CD4-positive, alpha-beta T cell treated with Interleukin-10 for 1 hour (primary cell): ENCODE results near the gene PNLDC1.
A peak's percentile ranks its signal among the peaks of the same experiment; 100 is the strongest.

Experiments
- DNase-seq: peaks from one replicate; pipeline ENCODE4 v3.0.0-alpha.2; 2020

Gene PNLDC1, protein sequence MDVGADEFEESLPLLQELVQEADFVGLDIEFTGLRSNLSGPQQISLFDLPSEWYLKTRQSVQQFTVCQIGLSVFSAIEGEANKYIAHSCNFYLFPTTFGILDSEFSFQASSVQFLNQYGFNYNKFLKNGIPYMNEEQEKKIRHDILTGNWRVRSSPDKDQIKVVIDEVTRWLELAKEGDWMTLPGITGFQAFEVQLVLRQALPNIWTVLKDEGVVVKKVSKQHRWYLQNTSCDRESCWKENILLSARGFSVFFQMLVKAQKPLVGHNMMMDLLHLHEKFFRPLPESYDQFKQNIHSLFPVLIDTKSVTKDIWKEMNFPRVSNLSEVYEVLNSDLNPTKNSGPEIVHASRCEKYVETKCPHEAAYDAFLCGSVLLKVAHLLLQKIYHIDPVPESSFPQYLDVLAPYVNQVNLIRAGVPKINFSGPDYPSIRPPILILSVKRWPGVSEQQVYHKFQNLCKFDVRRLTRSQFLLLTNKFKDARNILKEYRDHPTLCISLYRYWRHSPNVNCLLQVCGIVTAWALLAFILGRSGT

DNA sequence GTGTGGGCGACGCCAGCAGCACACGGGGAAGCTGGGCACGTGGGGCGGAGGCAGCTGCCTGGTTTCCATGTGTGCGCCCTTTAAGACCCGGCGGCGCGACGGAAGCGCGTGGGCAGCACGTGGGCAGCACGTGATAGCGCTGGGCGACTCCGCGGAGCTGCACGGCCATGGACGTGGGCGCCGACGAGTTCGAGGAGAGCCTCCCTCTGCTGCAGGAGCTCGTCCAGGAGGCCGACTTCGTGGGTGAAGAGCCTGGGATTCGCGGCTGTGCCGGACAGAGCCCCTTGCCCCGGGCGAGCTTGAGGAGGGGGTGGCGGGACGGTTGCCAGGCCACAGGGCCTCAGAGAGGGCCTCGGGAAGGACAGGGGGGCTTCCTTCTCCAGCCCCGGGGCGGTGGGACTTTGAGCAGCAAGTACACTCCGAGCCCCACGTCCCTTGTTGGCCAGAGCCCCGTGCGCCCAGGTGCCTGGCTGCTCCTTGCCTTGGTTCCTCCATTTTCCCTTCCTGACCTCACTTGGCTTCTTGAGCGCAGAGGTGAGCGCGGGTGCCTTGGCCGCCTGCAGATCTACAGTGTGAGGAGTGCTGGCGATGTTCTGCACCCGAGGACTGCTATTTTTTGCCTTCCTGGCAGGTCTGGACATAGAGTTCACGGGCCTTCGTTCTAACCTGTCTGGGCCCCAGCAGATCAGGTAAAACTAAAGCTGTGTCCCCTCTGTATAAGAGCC, at the start of gene PNLDC1:
PNLDC1 (plus strand) TSS at position 136 of the 725 bp plus-strand sequence; CDS start at position 168, 32 bp downstream.
- no peak for DNase-seq

DNA sequence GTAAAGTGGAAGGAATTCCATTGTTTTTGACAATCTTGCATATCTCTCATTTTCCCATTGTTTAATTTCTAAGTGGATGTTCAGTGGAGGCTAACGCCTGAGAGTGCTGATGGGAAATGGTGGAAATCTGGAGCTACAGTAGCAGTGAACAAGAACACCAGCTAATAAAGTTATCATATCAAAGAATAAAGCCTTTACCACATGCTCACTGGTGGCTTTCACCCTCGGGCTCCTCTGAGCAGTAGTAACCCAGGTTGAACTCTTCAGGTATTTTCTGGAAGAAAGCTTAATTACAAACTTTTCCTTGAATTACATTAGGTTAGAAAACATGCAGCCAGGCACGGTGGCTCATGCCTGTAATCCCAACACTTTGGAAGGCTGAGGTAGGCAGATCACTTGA, 48.6 kb upstream of the PNLDC1 start:
- DNase-seq = no peak

DNA sequence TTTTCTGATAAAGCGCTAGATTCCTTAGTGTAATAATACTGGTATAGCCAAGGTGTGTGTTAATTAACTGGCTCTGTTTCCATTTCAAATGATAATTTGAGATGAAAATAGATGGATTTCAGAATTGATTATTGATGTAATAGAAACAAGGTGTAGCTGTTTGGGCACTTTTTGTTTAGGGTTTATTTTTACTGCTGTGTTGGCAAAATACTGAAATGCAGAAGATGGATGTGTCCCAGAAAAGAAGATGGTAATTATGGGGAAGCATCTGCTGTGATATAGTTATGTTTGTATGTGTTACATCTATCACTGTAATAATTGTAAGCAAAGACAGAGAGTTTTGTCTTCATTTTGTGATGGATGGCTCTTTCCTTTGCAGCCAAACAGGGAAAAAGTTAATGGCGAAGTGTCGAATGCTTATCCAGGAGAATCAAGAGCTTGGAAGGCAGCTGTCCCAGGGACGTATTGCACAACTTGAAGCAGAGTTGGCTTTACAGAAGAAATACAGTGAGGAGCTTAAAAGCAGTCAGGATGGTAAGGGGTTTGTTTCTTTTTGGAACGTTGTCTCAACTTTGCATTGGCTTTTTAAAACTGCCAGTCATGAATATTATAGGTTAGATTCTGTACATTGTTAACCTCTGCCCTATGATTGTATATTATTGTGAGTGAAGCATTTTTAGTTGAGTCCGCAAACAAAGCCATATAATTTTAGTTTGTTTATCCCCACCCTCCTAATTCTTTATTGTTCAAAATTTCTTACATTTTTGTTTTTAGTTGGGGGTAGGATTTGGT, 46.8 kb upstream of the PNLDC1 start:
- DNase-seq = no peak

GRCh38 chr6:159754401-159754800, 45.7 kb upstream of the PNLDC1 start:
- DNase-seq = no peak

- no peak for DNase-seq
Measured at GRCh38 chr6:159754959-159755914, 44.8 kb upstream of the PNLDC1 start.

DNA sequence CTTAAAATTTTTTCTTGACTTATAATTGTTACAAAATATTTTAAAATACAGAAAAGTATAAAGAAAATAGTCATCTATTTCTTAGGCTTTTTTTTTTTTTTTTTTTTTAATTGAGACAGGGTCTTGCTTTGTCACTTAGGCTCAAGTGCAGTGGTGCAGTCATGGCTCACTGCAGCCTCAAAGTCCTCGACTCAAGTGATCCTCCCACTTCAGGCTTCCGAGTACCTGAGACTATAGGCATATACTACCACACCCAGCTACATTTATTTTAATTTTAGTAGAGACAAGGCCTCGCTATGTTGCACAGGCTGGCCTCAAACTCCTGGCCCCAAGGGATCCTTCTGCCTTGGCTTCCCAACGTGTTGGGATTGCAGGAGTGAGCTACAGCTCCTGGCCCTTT, 43.6 kb upstream of the PNLDC1 start:
- DNase-seq = no peak

- DNase-seq = no peak
Measured at GRCh38 chr6:159758031-159759001, 41.8 kb upstream of the PNLDC1 start.

- no peak for DNase-seq
Measured at GRCh38 chr6:159759645-159760044, 40.4 kb upstream of the PNLDC1 start.

DNA sequence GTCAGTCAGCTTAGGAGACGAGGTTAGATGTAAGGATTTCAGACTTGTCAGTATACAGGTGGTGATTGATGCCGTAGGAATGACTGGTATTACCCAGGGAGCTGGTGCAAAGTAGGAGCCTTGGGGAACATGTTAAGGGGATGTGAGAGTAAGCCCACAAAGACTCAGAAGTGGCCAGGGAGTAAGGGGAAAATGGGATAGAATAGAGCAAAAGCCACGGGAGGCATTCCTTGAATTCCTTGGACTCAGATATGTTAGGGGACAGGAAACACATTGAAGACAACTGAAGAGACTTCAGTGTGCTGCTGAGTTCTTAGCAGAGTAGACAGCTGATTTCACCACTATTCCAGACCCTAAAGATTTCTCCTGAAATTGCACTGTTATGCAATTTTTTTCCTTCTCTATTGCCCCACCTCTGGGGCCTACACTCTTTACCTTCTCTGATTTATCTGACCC, 39.4 kb upstream of the PNLDC1 start:
- DNase-seq = no peak

GRCh38 chr6:159761129-159761872, 38.8 kb upstream of the PNLDC1 start:
- DNase-seq = no peak

GRCh38 chr6:159761873-159762680, 38.0 kb upstream of the PNLDC1 start, which contains the start of gene ACAT2:
Gene ACAT2 (plus strand): TSS chr6:159762045. CDS start chr6:159762088, 43 bp downstream.
- DNase-seq = peak; percentile 94

DNA sequence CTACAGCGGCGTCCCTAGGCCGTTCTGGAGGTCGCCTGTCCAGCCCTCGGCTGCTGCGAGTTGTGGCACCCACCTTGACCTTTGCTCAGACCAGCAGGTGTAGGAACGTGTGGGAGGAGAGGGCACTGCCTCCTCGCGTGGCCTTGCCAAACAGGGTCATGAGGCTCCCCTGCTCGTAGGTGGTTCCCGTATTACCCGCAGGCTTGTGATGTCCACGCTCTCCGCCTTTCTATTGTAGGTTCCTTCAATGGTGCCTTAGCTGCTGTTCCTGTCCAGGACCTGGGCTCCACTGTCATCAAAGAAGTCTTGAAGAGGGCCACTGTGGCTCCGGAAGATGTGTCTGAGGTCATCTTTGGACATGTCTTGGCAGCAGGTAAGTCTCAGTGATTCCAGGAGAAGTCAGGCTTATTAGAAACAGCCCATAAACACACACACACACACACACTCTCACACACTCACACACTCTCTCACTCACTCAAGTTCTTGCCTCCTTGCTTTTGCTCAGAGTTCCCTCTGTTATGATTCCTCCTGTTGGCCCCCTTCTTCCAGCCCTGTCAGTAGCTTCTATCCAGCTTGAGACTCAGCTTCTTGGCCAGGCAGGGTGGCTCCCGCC, 37.3 kb upstream of the PNLDC1 start:
- DNase-seq = peak; percentile 64

- DNase-seq = no peak
Measured at GRCh38 chr6:159766906-159767305, 33.2 kb upstream of the PNLDC1 start.

- no peak for DNase-seq
Measured at GRCh38 chr6:159769470-159769869, 30.6 kb upstream of the PNLDC1 start.

GRCh38 chr6:159772196-159772595, 27.9 kb upstream of the PNLDC1 start:
- DNase-seq = no peak

DNA sequence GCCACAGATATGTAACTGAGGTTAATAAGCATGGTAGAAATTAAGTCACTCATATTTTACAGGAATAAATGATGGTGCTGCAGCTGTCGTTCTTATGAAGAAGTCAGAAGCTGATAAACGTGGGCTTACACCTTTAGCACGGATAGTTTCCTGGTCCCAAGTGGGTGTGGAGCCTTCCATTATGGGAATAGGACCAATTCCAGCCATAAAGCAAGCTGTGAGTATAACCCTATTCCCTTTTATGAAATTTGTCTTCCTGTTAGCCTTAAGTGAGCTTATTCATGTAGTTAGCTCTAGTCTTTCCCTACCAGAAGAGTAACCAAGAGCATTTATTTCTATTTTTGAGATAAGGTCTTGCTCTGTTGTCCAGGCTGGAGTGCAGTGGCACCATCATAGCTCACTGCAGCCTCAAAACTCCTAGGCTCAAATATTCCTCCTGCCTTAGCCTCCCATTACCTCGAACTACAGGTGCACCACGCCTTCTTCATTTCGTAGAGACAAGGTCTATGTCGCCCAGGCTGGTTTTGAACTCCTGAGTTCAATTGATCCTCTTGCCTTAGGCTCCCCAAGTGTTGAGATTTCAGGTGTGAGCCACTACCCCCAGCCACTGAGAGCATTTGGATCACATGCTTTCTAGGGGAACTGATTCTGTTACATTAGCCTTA, 22.7 kb upstream of the PNLDC1 start:
- no peak for DNase-seq

DNA sequence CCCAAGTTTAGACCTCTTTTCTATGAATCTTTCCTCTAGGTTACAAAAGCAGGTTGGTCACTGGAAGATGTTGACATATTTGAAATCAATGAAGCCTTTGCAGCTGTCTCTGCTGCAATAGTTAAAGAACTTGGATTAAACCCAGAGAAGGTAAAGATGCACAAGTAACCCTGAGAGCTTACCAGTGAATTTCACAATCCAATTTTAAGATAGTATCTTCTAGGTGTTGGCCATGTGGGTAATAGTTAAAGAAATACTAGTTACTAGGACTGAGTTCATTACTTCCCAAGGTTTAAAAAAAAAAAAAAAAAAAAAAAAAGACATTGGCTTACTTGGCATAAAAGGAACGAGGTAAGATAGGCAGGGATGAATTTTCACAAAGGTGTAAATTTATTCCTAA, 21.9 kb upstream of the PNLDC1 start:
- DNase-seq = no peak
